ENCODE measurements around the gene GNPAT. TPM values are rescaled to one million over a fixed set of nuclear protein-coding genes. Genes with fewer than 3 reads are reported as not detected.

The GNPAT gene
- total RNA-seq, result 33.4 to 36.3 TPM (median 34.0 TPM) in 3 replicates

GRCh38 chr1:231240883-231241735, at the start of gene GNPAT:
TSS of gene GNPAT (plus strand) at chr1:231241212. CDS start at chr1:231241379, 167 bp downstream.
- peak; percentile 84 to 94 for DNase-seq (ENCODE audit: low spot score in 2 of 2, unreplicated experiment in 2 of 2)
- H3K36me3 Mint-ChIP-seq, result peaks cover 19% of the 10 kb centered on the region
- H3K27me3 Mint-ChIP-seq (ENCODE audit: low read depth), result no peaks in the 10 kb centered on the region
- H3K4me3 Mint-ChIP-seq, result peak within 1 kb of the TSS; percentile 95
- no peak for TF ChIP-seq CTCF (IDR thresholded peaks at IDR 0.05; ENCODE audit: unreplicated experiment)
- peak within 1 kb of the TSS; percentile 95 for H3K27ac Mint-ChIP-seq
- peaks cover 22% of the 10 kb centered on the region for H3K4me1 Mint-ChIP-seq
- no peaks in the 10 kb centered on the region for H3K9me3 Mint-ChIP-seq

- peaks cover 64% of the 10 kb centered on the region for H3K27me3 Mint-ChIP-seq (ENCODE audit: low read depth)
- DNase-seq (ENCODE audit: low spot score in 2 of 2, unreplicated experiment in 2 of 2), result no peak
Measured at GRCh38 chr1:231192620-231193163, 48.3 kb upstream of the GNPAT start.

GRCh38 chr1:231193710-231194340, 47.2 kb upstream of the GNPAT start:
- TF ChIP-seq CTCF (IDR thresholded peaks at IDR 0.05; ENCODE audit: unreplicated experiment), result no peak
- Mint-ChIP-seq H3K27me3 (ENCODE audit: low read depth) (peaks cover 64% of the 10 kb centered on the region), H3K4me3 (no peak overlapping the region), H3K27ac (no peak overlapping the region), H3K36me3 (no peaks in the 10 kb centered on the region), H3K9me3 (peaks cover 8% of the 10 kb centered on the region), H3K4me1 (peaks cover 3% of the 10 kb centered on the region)
- no peak for DNase-seq (ENCODE audit: low spot score in 2 of 2, unreplicated experiment in 2 of 2)

More at GRCh38 chr1:231192620-231193163, 48.3 kb upstream of the GNPAT start:
- Mint-ChIP-seq H3K27ac (no peak overlapping the region), H3K36me3 (no peaks in the 10 kb centered on the region), H3K4me1 (peaks cover 3% of the 10 kb centered on the region), H3K9me3 (peaks cover 8% of the 10 kb centered on the region), H3K4me3 (no peak overlapping the region)
- TF ChIP-seq CTCF (IDR thresholded peaks at IDR 0.05; ENCODE audit: unreplicated experiment), result no peak

- no peak overlapping the region for H3K27ac Mint-ChIP-seq
- DNase-seq (ENCODE audit: low spot score in 2 of 2, unreplicated experiment in 2 of 2), result no peak
- peaks cover 64% of the 10 kb centered on the region for H3K27me3 Mint-ChIP-seq (ENCODE audit: low read depth)
- peaks cover 4% of the 10 kb centered on the region for H3K9me3 Mint-ChIP-seq
- no peak overlapping the region for H3K4me3 Mint-ChIP-seq
- H3K36me3 Mint-ChIP-seq, result no peaks in the 10 kb centered on the region
- no peak for TF ChIP-seq CTCF (IDR thresholded peaks at IDR 0.05; ENCODE audit: unreplicated experiment)
- H3K4me1 Mint-ChIP-seq, result peaks cover 3% of the 10 kb centered on the region
Measured at GRCh38 chr1:231194476-231194842, 46.6 kb upstream of the GNPAT start.

- peaks cover 3% of the 10 kb centered on the region for H3K4me1 Mint-ChIP-seq
- no peak for TF ChIP-seq CTCF (IDR thresholded peaks at IDR 0.05; ENCODE audit: unreplicated experiment)
- peaks cover 65% of the 10 kb centered on the region for H3K27me3 Mint-ChIP-seq (ENCODE audit: low read depth)
- H3K27ac Mint-ChIP-seq, result no peak overlapping the region
- H3K9me3 Mint-ChIP-seq, result peaks cover 1% of the 10 kb centered on the region
- H3K4me3 Mint-ChIP-seq, result no peak overlapping the region
- no peaks in the 10 kb centered on the region for H3K36me3 Mint-ChIP-seq
- DNase-seq (ENCODE audit: low spot score in 2 of 2, unreplicated experiment in 2 of 2), result no peak
Measured at GRCh38 chr1:231194843-231195516, 46.0 kb upstream of the GNPAT start.
